Pons (tissue), 1 donor: Measurements from ENCODE around the gene TBC1D5.
"Not testable (repeated sequence)": the region's sequence is repeated elsewhere in the genome, so short reads cannot be mapped to it uniquely, and the experiment has no call there.

Experiments used
- DNase-seq: peaks from one replicate; pipeline ENCODE4 v3.0.0-alpha.2; 2016; ENCODE audit warnings: low spot score

Gene TBC1D5

GRCh38 chr3:17645074-17645698 lies 97.2 kb downstream of the TBC1D5 start:
- peak; percentile 91 for DNase-seq

DNA sequence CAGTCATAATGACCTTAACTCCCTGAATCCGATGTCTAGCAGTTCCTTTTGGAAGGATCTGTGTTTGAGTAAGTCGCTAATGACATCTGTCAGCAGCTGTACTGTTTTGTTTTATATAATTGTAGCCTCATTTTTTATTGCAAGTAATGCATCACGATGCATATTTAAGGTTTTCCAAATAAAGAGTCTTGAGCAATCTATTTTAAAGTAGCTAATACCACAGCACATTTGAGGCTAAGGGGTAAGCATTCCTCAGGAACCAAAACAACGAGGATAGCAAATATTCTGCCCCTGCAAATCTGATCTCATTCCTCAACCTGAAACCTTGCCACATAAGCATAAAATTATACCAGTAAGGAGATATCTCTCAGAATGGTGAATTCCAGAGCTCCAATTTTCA lies 98.7 kb downstream of the TBC1D5 start:
- no peak for DNase-seq

GRCh38 chr3:17642474-17642873 lies 100.0 kb downstream of the TBC1D5 start:
- no peak for DNase-seq

GRCh38 chr3:17640466-17640865 lies 102.0 kb downstream of the TBC1D5 start:
- DNase-seq, result no peak

DNA sequence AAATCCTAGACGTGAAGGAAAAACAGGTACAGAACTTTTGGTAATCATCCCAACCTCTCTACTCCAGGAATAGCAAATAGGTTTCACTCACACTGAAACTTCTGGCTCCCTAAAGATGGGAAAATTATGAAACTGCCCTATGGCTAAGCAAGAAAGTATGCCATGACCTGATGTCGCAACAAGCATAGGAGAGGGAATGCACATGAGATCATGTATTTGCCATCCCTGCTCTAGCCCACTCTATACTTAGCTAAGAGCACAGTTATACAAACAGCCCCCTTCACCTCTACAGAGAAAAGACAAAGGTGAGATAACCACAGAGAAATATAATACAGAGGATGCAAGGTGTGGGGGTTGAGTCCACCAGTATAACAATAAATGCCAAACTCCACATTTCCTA lies 102.7 kb downstream of the TBC1D5 start:
- DNase-seq, result no peak

- no peak for DNase-seq
Measured at GRCh38 chr3:17639257-17639656, 103.2 kb downstream of the TBC1D5 start.

- no peak for DNase-seq
Measured at GRCh38 chr3:17638356-17638755, 104.1 kb downstream of the TBC1D5 start.

GRCh38 chr3:17635675-17636074 lies 106.8 kb downstream of the TBC1D5 start:
- not testable (repeated sequence) for DNase-seq

- no peak for DNase-seq
Measured at GRCh38 chr3:17634964-17635363, 107.5 kb downstream of the TBC1D5 start.

GRCh38 chr3:17634201-17634600 lies 108.2 kb downstream of the TBC1D5 start:
- no peak for DNase-seq

GRCh38 chr3:17632401-17633100 lies 109.9 kb downstream of the TBC1D5 start:
- DNase-seq, result no peak

DNA sequence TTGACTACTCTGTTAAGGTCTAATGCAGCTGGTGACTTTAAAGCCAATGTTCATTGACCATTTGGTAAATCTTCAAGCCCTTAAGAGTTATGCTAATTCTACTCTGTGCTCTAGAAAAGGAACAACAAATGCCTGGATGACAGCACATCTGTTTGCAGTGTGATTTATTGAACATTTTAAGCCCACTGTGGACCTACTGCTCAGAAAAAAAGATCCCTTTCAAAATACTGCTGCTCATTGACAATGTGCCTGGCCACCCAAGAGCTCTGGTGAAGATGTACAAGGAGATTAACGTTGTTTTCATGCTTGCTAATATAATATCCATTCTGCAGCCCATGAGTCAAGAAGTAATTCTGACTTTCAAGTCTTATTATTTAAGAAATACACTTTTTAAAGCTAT lies 110.8 kb downstream of the TBC1D5 start:
- no peak for DNase-seq

DNA sequence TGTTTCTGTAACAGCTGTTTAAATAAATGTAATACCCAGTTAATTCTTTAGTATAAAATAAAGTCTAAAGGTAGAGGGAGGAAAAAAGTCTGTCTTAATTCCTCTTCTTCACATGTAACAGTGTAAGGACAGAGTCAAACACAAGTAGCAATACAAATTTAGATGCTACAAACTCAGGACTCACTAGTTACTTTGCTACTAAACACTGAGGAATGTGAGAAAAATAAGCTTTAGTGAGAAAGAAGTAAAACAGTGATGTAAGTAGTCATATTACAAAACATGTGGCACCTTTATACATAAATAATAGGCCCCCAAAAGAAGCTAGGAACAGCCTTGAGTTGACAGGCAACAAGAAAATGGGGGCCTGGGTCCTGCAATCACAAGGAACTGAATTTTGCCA lies 113.0 kb downstream of the TBC1D5 start:
- DNase-seq, result no peak

DNA sequence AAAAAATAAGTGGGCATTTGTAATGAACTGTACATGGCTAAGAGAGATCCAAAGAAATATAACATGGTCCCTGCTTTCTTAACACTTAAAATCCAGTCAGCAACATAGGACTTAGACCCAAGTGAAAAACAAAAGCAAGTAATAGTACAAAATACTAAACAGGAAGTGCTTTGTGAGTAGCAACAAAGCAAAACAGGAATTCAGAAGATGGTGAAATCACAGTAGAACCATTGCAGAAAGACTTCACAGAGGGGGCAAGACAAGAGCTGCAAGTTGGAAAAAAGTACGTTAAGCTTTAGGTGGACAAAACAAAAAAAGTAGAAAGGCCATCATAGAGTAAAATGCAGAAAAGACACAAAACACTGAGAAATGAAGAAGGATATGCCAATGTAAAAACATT lies 116.0 kb downstream of the TBC1D5 start:
- DNase-seq, result no peak

- DNase-seq, result no peak
Measured at GRCh38 chr3:17625133-17625532, 117.3 kb downstream of the TBC1D5 start.

GRCh38 chr3:17623464-17623863 lies 119.0 kb downstream of the TBC1D5 start:
- DNase-seq, result peak; percentile 92

GRCh38 chr3:17619968-17620367 lies 122.5 kb downstream of the TBC1D5 start:
- no peak for DNase-seq

- not testable (repeated sequence) for DNase-seq
Measured at GRCh38 chr3:17613017-17613416, 129.4 kb downstream of the TBC1D5 start.

- no peak for DNase-seq
Measured at GRCh38 chr3:17607905-17608304, 134.5 kb downstream of the TBC1D5 start.

DNA sequence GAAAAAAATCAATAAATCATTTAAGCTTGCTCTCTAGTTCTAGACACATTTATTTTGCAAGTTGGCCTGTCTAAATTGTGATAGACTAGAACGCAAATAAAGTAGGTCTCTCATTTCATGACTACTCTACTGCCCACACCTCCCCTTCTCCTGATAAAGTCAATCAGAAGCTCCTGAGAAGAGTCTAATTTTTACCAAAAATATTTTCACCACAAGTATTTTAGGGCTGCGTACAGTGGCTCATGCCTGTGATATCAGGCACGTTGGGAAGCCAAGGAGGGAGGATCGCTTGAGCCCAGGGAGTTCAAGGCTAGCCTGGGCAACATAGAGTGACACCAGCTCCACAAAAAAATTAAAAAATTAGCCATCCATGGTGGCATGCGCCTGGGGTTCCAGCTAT lies 136.5 kb downstream of the TBC1D5 start:
- no peak for DNase-seq

- no peak for DNase-seq
Measured at GRCh38 chr3:17605032-17605431, 137.4 kb downstream of the TBC1D5 start.

DNA sequence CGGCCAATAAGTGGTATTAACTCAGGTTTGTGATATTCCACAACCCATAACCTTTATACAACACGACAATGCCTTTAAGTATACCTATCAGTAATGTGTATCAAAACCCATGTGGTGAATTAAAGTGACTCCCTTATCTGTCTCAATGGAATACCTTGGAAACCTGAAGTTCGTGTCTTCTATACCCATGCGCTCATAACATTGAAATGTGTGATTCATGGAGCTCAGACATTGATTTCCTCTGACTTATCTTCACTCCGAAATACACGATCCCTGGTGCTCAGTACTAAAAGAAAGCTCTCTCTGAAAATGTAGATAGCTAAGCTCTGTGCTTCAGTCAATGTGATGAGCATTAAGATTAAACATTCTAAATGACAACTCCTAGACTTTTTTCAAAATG lies 140.3 kb downstream of the TBC1D5 start:
- DNase-seq, result no peak

GRCh38 chr3:17592956-17593355 lies 149.5 kb downstream of the TBC1D5 start:
- DNase-seq, result no peak

GRCh38 chr3:17590465-17590864 lies 152.0 kb downstream of the TBC1D5 start:
- no peak for DNase-seq
